K562 (cell line): Measurements from ENCODE around the gene MTMR12. TPM values are rescaled to one million over a fixed set of nuclear protein-coding genes. Genes with fewer than 3 reads are reported as not detected.
A peak's percentile ranks its signal among the peaks of the same experiment; 100 is the strongest.

Source experiments
- ATAC-seq: fragments of 200-7000 bp; cut with Tn5 transposase; 3 replicates; pipeline ENCODE4 v1.9.1; 2020; ENCODE audit warnings: moderate library complexity
- BruUV-seq: library from RNA; stranded (reverse); fragments of 400-500 nt; replicated peaks from 2 replicates; lab custom pipeline; 2021; lab: Mats Ljungman, UMichigan
- CTCF ChIA-PET: fragments of 300-600 bp; formaldehyde crosslinking; extraction: SDS; loops from one replicate; lab custom pipeline; 2021; ENCODE audit warnings: low intra/inter-chr PET ratio; lab: Yijun Ruan, JAX
- POLR2A ChIA-PET: fragments of 300-600, 350-650 bp; sonication (Branson Sonifier 250); formaldehyde crosslinking; extraction: SDS; loops from one replicate; lab custom pipeline; 2021; ENCODE audit warnings: antibody characterized with exemption, inconsistent platforms; lab: Yijun Ruan, JAX
- DNase-seq, 4 experiments: peaks; one replicate each; pipeline versions ENCODE4 v3.0.0 to v3.0.0-alpha.2; 2011 to 2018; ENCODE audit warnings: low spot score in 3 of 4, mixed read lengths in 3 of 4; ENCODE audit errors: extremely low read depth in 1 of 4
- FAIRE-seq: peaks from 2 replicates; lab custom pipeline; 2011; peaks lifted over from hg19 to GRCh38; lab: Jason Lieb, UNC
- H2AFZ ChIP-seq: 2 replicates; pipeline ENCODE4 v1.6.0; 2011; ENCODE audit warnings: low read depth, low read length, control low read depth, inconsistent platforms
- H3K27ac ChIP-seq: fragments of 200-600 bp; 3 replicates; pipeline ENCODE4 v1.8.0; 2011; ENCODE audit warnings: low read depth, mild to moderate bottlenecking, control low read depth, inconsistent platforms, low read length, moderate library complexity, mixed read lengths; ENCODE audit errors: extremely low read depth
- H3K27me3 ChIP-seq, 2 experiments: fragments of 300-600 bp in 1 of 2; 2 replicates in 1 of 2; 3 replicates in 1 of 2; pipeline versions ENCODE4 v1.6.0 to v1.8.0; 2011; ENCODE audit warnings: inconsistent platforms in 2 of 2, low read length in 2 of 2, mild to moderate bottlenecking in 1 of 2, mixed read lengths in 1 of 2, moderate library complexity in 1 of 2; ENCODE audit not compliant: control insufficient read depth in 2 of 2, insufficient read depth in 2 of 2
- H3K36me3 ChIP-seq: fragments of 300-600 bp; 3 replicates; pipeline ENCODE4 v1.8.0; 2011; ENCODE audit warnings: mild to moderate bottlenecking, low read length, inconsistent platforms; ENCODE audit not compliant: control insufficient read depth, insufficient read depth
- H3K4me1 ChIP-seq, 2 experiments: fragments of 200-600 bp in 1 of 2; replicated peaks in 1 of 2; 2 replicates in 1 of 2; 3 replicates in 1 of 2; pipeline versions ENCODE4 v1.5.1 to v1.8.0; 2011; ENCODE audit warnings: inconsistent platforms in 2 of 2, low read length in 2 of 2, mild to moderate bottlenecking in 1 of 2, mixed read lengths in 1 of 2, moderate library complexity in 1 of 2; ENCODE audit not compliant: control insufficient read depth in 2 of 2, insufficient read depth in 2 of 2
- H3K4me2 ChIP-seq: 2 replicates; pipeline ENCODE4 v1.6.1; 2011; ENCODE audit warnings: low read length, control low read depth, inconsistent platforms, mixed read lengths; ENCODE audit not compliant: insufficient read depth
- H3K4me3 ChIP-seq: fragments of 200-600 bp; sonication (generic), shearing (Covaris generic); 2 replicates; pipeline ENCODE4 v1.5.1; 2016; ENCODE audit warnings: control low read depth, inconsistent platforms
- H3K79me2 ChIP-seq: fragments of 200-600 bp; 3 replicates; pipeline ENCODE4 v1.8.0; 2011; ENCODE audit warnings: low read length, inconsistent platforms; ENCODE audit not compliant: control insufficient read depth, insufficient read depth
- H3K9ac ChIP-seq, 2 experiments: 2 replicates each; pipeline versions ENCODE4 v1.6.0 to v1.6.1; 2011; ENCODE audit warnings: low read depth in 2 of 2, low read length in 2 of 2, control low read depth in 1 of 2, inconsistent platforms in 1 of 2, mild to moderate bottlenecking in 1 of 2, mixed read lengths in 1 of 2; ENCODE audit not compliant: insufficient read depth in 1 of 2
- H3K9me1 ChIP-seq: one replicate; pipeline ENCODE4 v1.6.0; 2011; ENCODE audit warnings: inconsistent platforms, mild to moderate bottlenecking, low read length, moderate library complexity; ENCODE audit not compliant: control insufficient read depth, insufficient read depth
- H3K9me3 ChIP-seq: replicated peaks from 2 replicates; pipeline ENCODE4 v1.5.1; 2011; ENCODE audit warnings: low read depth, low read length, inconsistent platforms; ENCODE audit not compliant: control insufficient read depth, insufficient read depth
- H4K20me1 ChIP-seq: replicated peaks from 2 replicates; pipeline ENCODE4 v1.6.1; 2011; ENCODE audit warnings: low read length, inconsistent platforms, mixed read lengths; ENCODE audit not compliant: control insufficient read depth, insufficient read depth
- ARNT ChIP-seq, 2 experiments: fragments of 450-650 bp; IDR thresholded peaks; 2 replicates each; pipeline ENCODE4 v1.6.1; 2016; ENCODE audit warnings: mild to moderate bottlenecking in 1 of 2
- CBX1 ChIP-seq: sonication (generic); IDR thresholded peaks from 2 replicates; pipeline ENCODE4 v1.6.1; 2016; ENCODE audit warnings: antibody characterized with exemption, low read depth, mild to moderate bottlenecking
- CREM ChIP-seq: IDR thresholded peaks from 2 replicates; pipeline ENCODE4 v1.6.1; 2014; ENCODE audit warnings: antibody characterized with exemption, low read depth
- HMG20A ChIP-seq: fragments of 450-650 bp; formaldehyde crosslinking; conservative IDR thresholded peaks from 2 replicates; pipeline ENCODE4 v1.4.0; 2020; ENCODE audit warnings: mild to moderate bottlenecking, mixed read lengths
- LEF1 ChIP-seq: fragments of 450-650 bp; IDR thresholded peaks from 2 replicates; pipeline ENCODE4 v1.6.1; 2016; ENCODE audit warnings: mild to moderate bottlenecking
- MCM2 ChIP-seq: fragments of 450-650 bp; IDR thresholded peaks from 2 replicates; pipeline ENCODE4 v1.6.1; 2017; ENCODE audit warnings: low read depth, mild to moderate bottlenecking
- MED1 ChIP-seq: sonication (generic); formaldehyde crosslinking; IDR thresholded peaks from 2 replicates; pipeline ENCODE4 v1.8.1; 2023; ENCODE audit warnings: missing genetic modification reagents, borderline replicate concordance
- NFRKB ChIP-seq: fragments of 450-650 bp; IDR thresholded peaks from 2 replicates; pipeline ENCODE4 v1.6.1; 2016; ENCODE audit warnings: low read depth
- PHF20 ChIP-seq: fragments of 450-650 bp; IDR thresholded peaks from 2 replicates; pipeline ENCODE4 v1.6.1; 2018; ENCODE audit not compliant: partially characterized antibody
- POLR2AphosphoS2 ChIP-seq: IDR thresholded peaks from 2 replicates; pipeline ENCODE4 v1.6.1; 2012; ENCODE audit warnings: low read length, improper control_type of control experiment
- RBBP5 ChIP-seq: fragments of 200-600 bp; sonication (generic); IDR thresholded peaks from 2 replicates; pipeline ENCODE4 v1.6.1; 2012; ENCODE audit warnings: borderline replicate concordance, mild to moderate bottlenecking, low read length, control low read depth, inconsistent platforms; ENCODE audit not compliant: insufficient read depth, poor library complexity, severe bottlenecking
- SAP30 ChIP-seq: fragments of 200-600 bp; sonication (generic); IDR thresholded peaks from 2 replicates; pipeline ENCODE4 v1.6.1; 2012; ENCODE audit warnings: borderline replicate concordance, low read depth, mild to moderate bottlenecking, moderate library complexity, low read length, control low read depth, inconsistent platforms; ENCODE audit not compliant: insufficient read depth, poor library complexity, severe bottlenecking
- SNRNP70 ChIP-seq: fragments of 200-400 bp; formaldehyde crosslinking; optimal IDR thresholded peaks from 2 replicates; pipeline ENCODE3; 2017; ENCODE audit warnings: low read depth, low read length
- TEAD2 ChIP-seq: fragments of 450-650 bp; IDR thresholded peaks from 2 replicates; pipeline ENCODE4 v1.6.1; 2016; ENCODE audit warnings: missing genetic modification characterization, control low read depth, missing compliant biosample characterization
- TRIM28 ChIP-seq: fragments of 450-650 bp; IDR thresholded peaks from 2 replicates; pipeline ENCODE4 v1.6.1; 2017
- TSC22D4 ChIP-seq: fragments of 450-650 bp; IDR thresholded peaks from 2 replicates; pipeline ENCODE4 v1.6.1; 2016; ENCODE audit warnings: missing genetic modification characterization, missing biosample characterization, control low read depth
- ZC3H4 ChIP-seq: sonication (generic); formaldehyde crosslinking; IDR thresholded peaks from 2 replicates; pipeline ENCODE4 v1.9.0; 2021; ENCODE audit warnings: missing genetic modification reagents, borderline replicate concordance
- ZNF316 ChIP-seq: fragments of 450-650 bp; IDR thresholded peaks from 2 replicates; pipeline ENCODE4 v1.6.1; 2016
- in situ Hi-C: fragments of 300-500 bp; cut with MboI; formaldehyde crosslinking; loops from 4 replicates; pipeline ENCODE4 v1.15.0; 2018; ENCODE audit warnings: inconsistent platforms, mixed read lengths
- intact Hi-C: fragments of 100-400 bp; cut with micrococcal nuclease; formaldehyde crosslinking; loops from 2 replicates; pipeline ENCODE4 v1.14.2; 2022
- polyA plus RNA-seq, 8 experiments: library from polyadenylated mRNA; depleted of rRNA in 4 of 8; stranded (reverse) in 5 of 8; unstranded in 3 of 8; fragments of >200 nt; fragmentation: Nextera tagmentation in 2 of 8; fragmentation: Illumina TruSeq in 1 of 8; extraction: Ambion mirVana in 2 of 8; extraction: Trizol in 1 of 8; gene quantifications; 2 replicates each; pipeline versions ENCODE4 v1.2.1 to v1.2.3, GENCODE V29; 2011 to 2014; ENCODE audit warnings: inconsistent platforms in 1 of 8, missing spikeins in 1 of 8
- total RNA-seq, 7 experiments: library from RNA; depleted of rRNA in 6 of 7; stranded (reverse); fragments of >200 nt in 6 of 7; fragmentation: Illumina TruSeq in 2 of 7; extraction: Trizol in 2 of 7; gene quantifications; 2 replicates each; pipeline versions ENCODE4 v1.2.1 to v1.2.3, GENCODE V29; 2011 to 2021; ENCODE audit warnings: low replicate concordance in 1 of 7
- TF ChIP-seq, protein P1 (sequence below): fragments of 200-800 bp; sonication (Bioruptor generic); IDR thresholded peaks from 2 replicates; pipeline ENCODE4 v1.6.1; 2017; ENCODE audit warnings: missing genetic modification characterization, missing compliant biosample characterization
- TF ChIP-seq, protein P2 (sequence below): fragments of 200-400 bp; formaldehyde crosslinking; IDR thresholded peaks from 2 replicates; pipeline ENCODE4 v1.6.1; 2017; ENCODE audit warnings: mild to moderate bottlenecking, low read depth, low read length, moderate library complexity
- TF ChIP-seq, protein P3 (sequence below): fragments of 450-650 bp; formaldehyde crosslinking; IDR thresholded peaks from 2 replicates; pipeline ENCODE4 v1.4.0; 2022; ENCODE audit warnings: missing genetic modification characterization

MTMR12 gene
- total and polyA plus RNA-seq, 9 of the 15 experiments (the other 6 are each of a cell fraction or from before 2014, with no cell fraction given): 4.0 to 28.7 (median 17.1) TPM

DNA sequence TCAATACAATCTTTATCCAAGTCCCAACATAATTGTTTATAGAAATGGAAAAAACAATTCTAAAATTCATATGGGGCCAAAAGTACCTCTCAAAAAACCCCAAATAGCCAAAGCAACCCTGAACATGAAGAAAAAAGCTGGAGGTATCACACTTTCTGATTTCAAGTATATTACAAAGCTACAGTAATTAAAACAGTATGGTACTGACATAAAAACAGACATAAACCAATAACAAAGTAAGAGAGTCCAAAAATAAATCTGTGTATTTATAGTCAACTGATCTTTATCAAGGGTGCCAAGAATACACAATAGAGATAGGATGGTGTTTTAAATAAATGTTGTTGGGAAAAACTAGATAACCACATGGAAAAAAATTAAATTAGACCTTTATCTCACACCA lies 125.1 kb downstream of the MTMR12 start:
- H3K79me2 ChIP-seq: no peaks in the 10 kb centered on the region
- H3K9me1 ChIP-seq: no peaks in the 10 kb centered on the region
- no peak overlapping the region for H3K4me2 ChIP-seq
- H3K27me3 ChIP-seq: no peaks in the 10 kb centered on the region
- ChIA-PET POLR2A (no interaction called here), CTCF (no interaction called here)
- DNase-seq (no peak), ATAC-seq (no peak), FAIRE-seq (no peak)
- no peak overlapping the region for H3K27ac ChIP-seq
- H3K4me3 ChIP-seq: no peak overlapping the region
- H4K20me1 ChIP-seq: no peaks in the 10 kb centered on the region
- BruUV-seq: no TSS peak
- in situ Hi-C loops: no loop called here
- no peaks in the 10 kb centered on the region for H3K9me3 ChIP-seq
- no peak overlapping the region for H2AFZ ChIP-seq
- H3K36me3 ChIP-seq: no peaks in the 10 kb centered on the region
- no peak overlapping the region for H3K9ac ChIP-seq
- intact Hi-C loops: no loop called here
- no peaks in the 10 kb centered on the region for H3K4me1 ChIP-seq
- TF ChIP-seq SNRNP70 (no peak), ZNF316 (no peak), PHF20 (no peak), LEF1 (no peak), TEAD2 (tag) (no peak), POLR2AphosphoS2 (no peak), CREM (no peak), MED1 (CRISPR knock-in tag) (no peak), SAP30 (no peak), ARNT (IDR thresholded peaks at IDR 0.05) (0 out of 4 replicates have a peak, but pooled peaks of 1 of the 2 experiments have one; percentile 31), TSC22D4 (tag) (no peak), MCM2 (no peak), RBBP5 (no peak), ZC3H4 (CRISPR knock-in tag) (no peak), NFRKB (no peak), CBX1 (peak; percentile 33; the same call in 1 of the 2 replicates), TRIM28 (peak; percentile 93), HMG20A (CRISPR knock-in tag) (no peak)
- TF ChIP-seq, protein P1, sequence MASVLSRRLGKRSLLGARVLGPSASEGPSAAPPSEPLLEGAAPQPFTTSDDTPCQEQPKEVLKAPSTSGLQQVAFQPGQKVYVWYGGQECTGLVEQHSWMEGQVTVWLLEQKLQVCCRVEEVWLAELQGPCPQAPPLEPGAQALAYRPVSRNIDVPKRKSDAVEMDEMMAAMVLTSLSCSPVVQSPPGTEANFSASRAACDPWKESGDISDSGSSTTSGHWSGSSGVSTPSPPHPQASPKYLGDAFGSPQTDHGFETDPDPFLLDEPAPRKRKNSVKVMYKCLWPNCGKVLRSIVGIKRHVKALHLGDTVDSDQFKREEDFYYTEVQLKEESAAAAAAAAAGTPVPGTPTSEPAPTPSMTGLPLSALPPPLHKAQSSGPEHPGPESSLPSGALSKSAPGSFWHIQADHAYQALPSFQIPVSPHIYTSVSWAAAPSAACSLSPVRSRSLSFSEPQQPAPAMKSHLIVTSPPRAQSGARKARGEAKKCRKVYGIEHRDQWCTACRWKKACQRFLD (CRISPR knock-in tag): no peak
- TF ChIP-seq, protein P2, sequence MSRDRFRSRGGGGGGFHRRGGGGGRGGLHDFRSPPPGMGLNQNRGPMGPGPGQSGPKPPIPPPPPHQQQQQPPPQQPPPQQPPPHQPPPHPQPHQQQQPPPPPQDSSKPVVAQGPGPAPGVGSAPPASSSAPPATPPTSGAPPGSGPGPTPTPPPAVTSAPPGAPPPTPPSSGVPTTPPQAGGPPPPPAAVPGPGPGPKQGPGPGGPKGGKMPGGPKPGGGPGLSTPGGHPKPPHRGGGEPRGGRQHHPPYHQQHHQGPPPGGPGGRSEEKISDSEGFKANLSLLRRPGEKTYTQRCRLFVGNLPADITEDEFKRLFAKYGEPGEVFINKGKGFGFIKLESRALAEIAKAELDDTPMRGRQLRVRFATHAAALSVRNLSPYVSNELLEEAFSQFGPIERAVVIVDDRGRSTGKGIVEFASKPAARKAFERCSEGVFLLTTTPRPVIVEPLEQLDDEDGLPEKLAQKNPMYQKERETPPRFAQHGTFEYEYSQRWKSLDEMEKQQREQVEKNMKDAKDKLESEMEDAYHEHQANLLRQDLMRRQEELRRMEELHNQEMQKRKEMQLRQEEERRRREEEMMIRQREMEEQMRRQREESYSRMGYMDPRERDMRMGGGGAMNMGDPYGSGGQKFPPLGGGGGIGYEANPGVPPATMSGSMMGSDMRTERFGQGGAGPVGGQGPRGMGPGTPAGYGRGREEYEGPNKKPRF: no peak
- TF ChIP-seq, protein P3, sequence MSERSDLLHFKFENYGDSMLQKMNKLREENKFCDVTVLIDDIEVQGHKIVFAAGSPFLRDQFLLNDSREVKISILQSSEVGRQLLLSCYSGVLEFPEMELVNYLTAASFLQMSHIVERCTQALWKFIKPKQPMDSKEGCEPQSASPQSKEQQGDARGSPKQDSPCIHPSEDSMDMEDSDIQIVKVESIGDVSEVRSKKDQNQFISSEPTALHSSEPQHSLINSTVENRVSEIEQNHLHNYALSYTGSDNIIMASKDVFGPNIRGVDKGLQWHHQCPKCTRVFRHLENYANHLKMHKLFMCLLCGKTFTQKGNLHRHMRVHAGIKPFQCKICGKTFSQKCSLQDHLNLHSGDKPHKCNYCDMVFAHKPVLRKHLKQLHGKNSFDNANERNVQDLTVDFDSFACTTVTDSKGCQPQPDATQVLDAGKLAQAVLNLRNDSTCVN (CRISPR knock-in tag): no peak
